Gastroesophageal sphincter (tissue), 4 donors: ENCODE results near the gene NMRAL1. TPM values are rescaled to one million over a fixed set of nuclear protein-coding genes. Genes with fewer than 3 reads are reported as not detected.

Experiments
- ATAC-seq: fragments of 150-250 bp; one replicate; pipeline ENCODE4 v1.9.1; 2016; ENCODE audit warnings: mild to moderate bottlenecking, moderate library complexity
- H3K27ac ChIP-seq, 4 donors: fragments of 200-600 bp; sonication (generic) in 3 of 4; 1 replicate in 3 of 4; 2 replicates in 1 of 4; pipeline ENCODE4 v1.5.1; 2016 to 2019
- H3K27me3 ChIP-seq: fragments of 200-600 bp; sonication (generic); one replicate; pipeline ENCODE4 v1.5.1; 2019
- H3K36me3 ChIP-seq, 2 donors: fragments of 200-600 bp; sonication (generic); one replicate each; pipeline ENCODE4 v1.5.1; 2019; ENCODE audit warnings: control low read depth in 1 of 2
- H3K4me1 ChIP-seq, 3 donors: fragments of 200-600 bp; sonication (generic); 1 replicate in 2 of 3; 2 replicates in 1 of 3; pipeline ENCODE4 v1.5.1; 2016 to 2019; ENCODE audit warnings: control low read depth in 2 of 3
- H3K4me3 ChIP-seq, 2 donors: fragments of 200-600 bp; sonication (generic); one replicate each; pipeline ENCODE4 v1.5.1; 2019; ENCODE audit warnings: mild to moderate bottlenecking in 1 of 2, moderate library complexity in 1 of 2
- H3K9me3 ChIP-seq, 3 donors: fragments of 200-600 bp; sonication (generic); one replicate each; pipeline ENCODE4 v1.5.1; 2017 to 2019; ENCODE audit warnings: control low read depth in 2 of 3
- CTCF ChIP-seq, 4 experiments: fragments of 200-600 bp in 2 of 4; fragments of 450-650 bp in 2 of 4; sonication (generic) in 1 of 4; IDR thresholded peaks; one replicate each; pipeline ENCODE4 v1.5.1; 2017 to 2019; ENCODE audit warnings: antibody characterized with exemption in 4 of 4, mild to moderate bottlenecking in 2 of 4, moderate library complexity in 2 of 4
- EP300 ChIP-seq: sonication (generic); formaldehyde crosslinking; IDR thresholded peaks from one replicate; pipeline ENCODE4 v1.6.1; 2017; ENCODE audit warnings: antibody characterized with exemption, mild to moderate bottlenecking
- POLR2A ChIP-seq, 2 donors: fragments of 450-650 bp; IDR thresholded peaks; one replicate each; pipeline ENCODE4 v1.6.1; 2017; ENCODE audit warnings: antibody characterized with exemption in 2 of 2, mild to moderate bottlenecking in 2 of 2, moderate library complexity in 1 of 2
- POLR2AphosphoS5 ChIP-seq: sonication (generic); formaldehyde crosslinking; IDR thresholded peaks from one replicate; pipeline ENCODE4 v1.6.1; 2017; ENCODE audit warnings: antibody characterized with exemption
- WGBS, 2 donors: methylation state at CpG; one replicate each; pipeline ENCODE4 v1.1.5; 2018; ENCODE audit warnings: low coverage in 1 of 2; 5-methylcytosine and 5-hydroxymethylcytosine counted together
- total RNA-seq, 4 donors: library from RNA; depleted of rRNA; stranded (reverse); fragments of >200 nt; gene quantifications; one replicate each; pipeline ENCODE4 v1.1.0, GENCODE V29; 2016

The NMRAL1 gene
- total RNA-seq, 4 donors from 2014 or later, result 32.9 to 49.7 (median 39.3) TPM

DNA sequence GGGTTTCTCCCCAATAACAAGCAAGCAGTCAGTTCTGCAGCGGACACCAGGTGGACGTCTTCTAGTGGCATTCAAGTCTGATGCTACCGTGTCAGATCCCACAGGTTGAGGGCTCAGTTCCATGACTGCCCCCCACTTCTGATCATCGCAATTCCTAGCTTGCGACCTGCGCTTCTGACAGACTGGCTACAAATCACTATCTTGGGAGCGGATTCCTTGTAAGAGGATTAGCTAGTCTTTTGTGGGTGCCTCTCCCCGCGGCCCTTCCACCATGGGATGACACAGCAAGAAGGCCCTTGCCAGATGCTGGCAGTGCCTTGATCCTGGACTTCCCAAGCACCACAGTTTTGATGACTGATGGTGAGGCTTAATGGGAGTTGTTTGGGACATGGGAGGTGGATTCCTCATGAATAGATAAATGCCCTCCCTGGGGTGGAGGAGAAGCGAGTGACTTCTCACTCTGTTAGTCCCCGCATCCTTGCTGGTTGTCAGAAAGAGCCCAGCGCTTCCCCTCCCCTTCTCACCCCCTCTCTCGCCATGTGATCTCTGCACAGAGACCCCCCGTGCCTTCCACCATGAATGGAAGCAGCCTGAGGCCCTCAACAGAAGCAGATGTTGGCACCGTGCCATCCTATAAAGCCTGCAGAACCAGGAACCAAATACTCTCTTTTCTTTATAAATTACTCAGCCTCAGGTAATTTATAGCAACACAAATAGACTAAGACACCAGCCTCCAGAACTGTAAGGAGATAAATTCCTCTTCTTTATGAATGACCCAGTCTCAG lies 45.0 kb upstream of the NMRAL1 start:
- 78 to 91% methylated on average over 9 to 11 of the region's 15 CpGs for WGBS, 2 donors
- TF ChIP-seq POLR2AphosphoS5 (no peak), POLR2A (IDR thresholded peaks at IDR 0.05) (no peak), EP300 (no peak), CTCF (IDR thresholded peaks at IDR 0.05) (no peak)
- no peaks in the 10 kb centered on the region for H3K27me3 ChIP-seq
- H3K36me3 ChIP-seq, result peaks cover 0 to 20% of the 10 kb centered on the region in 2 donors
- no peaks in the 10 kb centered on the region for H3K9me3 ChIP-seq
- no peak for ATAC-seq
- no peak overlapping the region for H3K27ac ChIP-seq
- H3K4me3 ChIP-seq, result no peak overlapping the region
- H3K4me1 ChIP-seq, result peaks cover 0 to 56% (median 14%) of the 10 kb centered on the region in 3 donors

- no peak for ATAC-seq
- no peak overlapping the region for H3K4me3 ChIP-seq
- H3K36me3 ChIP-seq, result peaks cover 0 to 21% of the 10 kb centered on the region in 2 donors
- H3K27me3 ChIP-seq, result no peaks in the 10 kb centered on the region
- 72 to 85% methylated on average over 5 to 7 of the region's 12 CpGs for WGBS, 2 donors
- peaks cover 0 to 60% (median 27%) of the 10 kb centered on the region in 3 donors for H3K4me1 ChIP-seq
- H3K9me3 ChIP-seq, result no peaks in the 10 kb centered on the region
- H3K27ac ChIP-seq, result no peak overlapping the region
- TF ChIP-seq POLR2AphosphoS5, result no peak
- peak in 2 of 4 experiments; percentile 43 to 56 for TF ChIP-seq CTCF (IDR thresholded peaks at IDR 0.05)
- no peak for TF ChIP-seq POLR2A (IDR thresholded peaks at IDR 0.05)
- TF ChIP-seq EP300, result no peak
Measured at GRCh38 chr16:4517812-4518680, 43.6 kb upstream of the NMRAL1 start.

DNA sequence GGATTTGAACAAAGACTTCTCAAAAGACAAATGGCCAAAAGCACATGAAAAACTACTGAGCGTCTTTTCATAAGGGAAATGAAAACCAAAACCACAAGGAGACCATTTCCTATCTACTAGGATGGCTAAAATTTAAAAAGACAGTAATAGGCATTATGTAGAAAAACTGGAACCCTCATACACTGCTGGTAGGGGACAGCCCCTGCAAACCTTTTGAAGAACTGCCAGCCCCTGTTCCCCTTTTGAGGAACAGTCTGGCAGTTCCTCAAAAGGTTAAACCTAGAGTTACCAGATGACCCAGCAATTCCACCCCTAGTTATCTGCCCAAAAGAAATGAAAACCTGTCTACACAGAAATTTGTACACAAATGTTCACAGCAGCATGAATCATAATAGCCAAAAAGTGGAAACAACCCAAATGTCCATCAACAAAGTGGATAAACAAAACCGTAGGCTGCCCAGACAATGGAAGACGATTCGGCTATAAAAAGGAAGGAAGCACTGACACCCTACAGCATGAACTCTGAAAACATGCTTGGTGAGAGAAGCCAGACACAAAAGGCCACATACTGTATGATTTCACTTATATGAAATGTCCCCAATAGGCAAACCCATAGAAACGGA lies 41.3 kb upstream of the NMRAL1 start:
- H3K4me1 ChIP-seq, result peaks cover 0 to 59% (median 28%) of the 10 kb centered on the region in 3 donors

GRCh38 chr16:4514606-4515005 lies 40.2 kb upstream of the NMRAL1 start:
- WGBS, 2 donors, result no CpG with 5 or more reads among the region's 7 CpGs
- ATAC-seq, result no peak

More for the DNA sequence above, 41.3 kb upstream of the NMRAL1 start:
- H3K36me3 ChIP-seq, result peaks cover 0 to 32% of the 10 kb centered on the region in 2 donors
- H3K27me3 ChIP-seq, result no peaks in the 10 kb centered on the region
- WGBS, 2 donors, result 25 to 28% methylated on average over 5 of the region's 5 CpGs
- TF ChIP-seq EP300 (no peak), CTCF (IDR thresholded peaks at IDR 0.05) (no peak), POLR2AphosphoS5 (no peak), POLR2A (IDR thresholded peaks at IDR 0.05) (no peak)
- H3K9me3 ChIP-seq, result no peaks in the 10 kb centered on the region
- no peak overlapping the region for H3K4me3 ChIP-seq
- peak overlapping the region in 3 of 4 donors; percentile 38 to 67 (median 56) for H3K27ac ChIP-seq
- peak; percentile 22 for ATAC-seq

More at GRCh38 chr16:4514606-4515005, 40.2 kb upstream of the NMRAL1 start:
- peak overlapping the region in 3 of 4 donors; percentile 56 to 69 (median 67) for H3K27ac ChIP-seq
- no peak overlapping the region for H3K4me3 ChIP-seq
- no peaks in the 10 kb centered on the region for H3K9me3 ChIP-seq
- peaks cover 0 to 43% of the 10 kb centered on the region in 2 donors for H3K36me3 ChIP-seq
- TF ChIP-seq POLR2A (IDR thresholded peaks at IDR 0.05) (no peak), CTCF (IDR thresholded peaks at IDR 0.05) (no peak), POLR2AphosphoS5 (no peak), EP300 (no peak)
- peaks cover 0 to 59% (median 28%) of the 10 kb centered on the region in 3 donors for H3K4me1 ChIP-seq
- no peaks in the 10 kb centered on the region for H3K27me3 ChIP-seq
